Measurements from ENCODE around the gene DOCK2.

DNA sequence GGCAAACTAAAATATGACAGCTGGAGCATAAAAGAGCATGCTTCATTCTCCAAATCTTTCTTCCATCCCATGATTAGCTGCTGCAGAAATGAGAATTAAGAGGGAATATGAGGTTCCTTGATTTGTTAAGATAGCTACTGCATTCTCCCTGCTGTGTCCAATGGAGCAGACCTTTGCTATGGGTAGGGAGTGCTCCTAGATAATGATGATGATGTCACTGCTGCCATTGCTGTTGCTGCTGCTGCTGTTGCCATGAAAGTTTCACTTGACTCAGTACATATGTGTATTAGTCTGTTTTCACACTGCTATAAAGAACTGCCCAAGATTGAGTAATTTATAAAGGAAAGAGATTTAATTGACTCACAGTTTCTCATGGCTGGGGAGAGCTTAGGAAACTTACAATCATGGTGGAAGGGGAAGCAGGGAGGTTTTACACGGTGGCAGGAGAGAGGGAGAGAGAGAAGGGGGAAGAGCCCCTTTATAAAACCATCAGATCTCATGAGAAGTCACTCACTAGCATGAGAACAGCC is 214.3 kb downstream of the DOCK2 start:
- TF ChIP-seq, protein P1, sequence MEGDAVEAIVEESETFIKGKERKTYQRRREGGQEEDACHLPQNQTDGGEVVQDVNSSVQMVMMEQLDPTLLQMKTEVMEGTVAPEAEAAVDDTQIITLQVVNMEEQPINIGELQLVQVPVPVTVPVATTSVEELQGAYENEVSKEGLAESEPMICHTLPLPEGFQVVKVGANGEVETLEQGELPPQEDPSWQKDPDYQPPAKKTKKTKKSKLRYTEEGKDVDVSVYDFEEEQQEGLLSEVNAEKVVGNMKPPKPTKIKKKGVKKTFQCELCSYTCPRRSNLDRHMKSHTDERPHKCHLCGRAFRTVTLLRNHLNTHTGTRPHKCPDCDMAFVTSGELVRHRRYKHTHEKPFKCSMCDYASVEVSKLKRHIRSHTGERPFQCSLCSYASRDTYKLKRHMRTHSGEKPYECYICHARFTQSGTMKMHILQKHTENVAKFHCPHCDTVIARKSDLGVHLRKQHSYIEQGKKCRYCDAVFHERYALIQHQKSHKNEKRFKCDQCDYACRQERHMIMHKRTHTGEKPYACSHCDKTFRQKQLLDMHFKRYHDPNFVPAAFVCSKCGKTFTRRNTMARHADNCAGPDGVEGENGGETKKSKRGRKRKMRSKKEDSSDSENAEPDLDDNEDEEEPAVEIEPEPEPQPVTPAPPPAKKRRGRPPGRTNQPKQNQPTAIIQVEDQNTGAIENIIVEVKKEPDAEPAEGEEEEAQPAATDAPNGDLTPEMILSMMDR (IDR thresholded peaks at IDR 0.05): no peak
- TF ChIP-seq EZH2phosphoT487 (IDR thresholded peaks at IDR 0.05; ENCODE audit: borderline replicate concordance, low read depth) (no peak), EP300 (IDR thresholded peaks at IDR 0.05; ENCODE audit: borderline replicate concordance in 1 of 2, low read depth in 1 of 2, low read length in 1 of 2) (no peak), POLR2AphosphoS5 (IDR thresholded peaks at IDR 0.05; ENCODE audit: low read depth, low read length) (no peak), TAF1 (IDR thresholded peaks at IDR 0.05; ENCODE audit: borderline replicate concordance, low read depth, low read length) (no peak), MEF2A (IDR thresholded peaks at IDR 0.05; ENCODE audit: borderline replicate concordance, low read depth) (no peak), USF2 (IDR thresholded peaks at IDR 0.05; ENCODE audit: borderline replicate concordance, low read depth, low read length) (no peak), JUND (IDR thresholded peaks at IDR 0.05) (no peak), GABPA (IDR thresholded peaks at IDR 0.05; ENCODE audit: low read depth) (no peak), YY1 (IDR thresholded peaks at IDR 0.05; ENCODE audit: low read depth) (no peak), ELF1 (IDR thresholded peaks at IDR 0.05) (no peak)
- TF ChIP-seq, protein P2, sequence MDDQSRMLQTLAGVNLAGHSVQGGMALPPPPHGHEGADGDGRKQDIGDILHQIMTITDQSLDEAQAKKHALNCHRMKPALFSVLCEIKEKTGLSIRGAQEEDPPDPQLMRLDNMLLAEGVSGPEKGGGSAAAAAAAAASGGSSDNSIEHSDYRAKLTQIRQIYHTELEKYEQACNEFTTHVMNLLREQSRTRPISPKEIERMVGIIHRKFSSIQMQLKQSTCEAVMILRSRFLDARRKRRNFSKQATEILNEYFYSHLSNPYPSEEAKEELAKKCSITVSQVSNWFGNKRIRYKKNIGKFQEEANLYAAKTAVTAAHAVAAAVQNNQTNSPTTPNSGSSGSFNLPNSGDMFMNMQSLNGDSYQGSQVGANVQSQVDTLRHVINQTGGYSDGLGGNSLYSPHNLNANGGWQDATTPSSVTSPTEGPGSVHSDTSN (IDR thresholded peaks at IDR 0.05): no peak
- TF ChIP-seq, protein P3, sequence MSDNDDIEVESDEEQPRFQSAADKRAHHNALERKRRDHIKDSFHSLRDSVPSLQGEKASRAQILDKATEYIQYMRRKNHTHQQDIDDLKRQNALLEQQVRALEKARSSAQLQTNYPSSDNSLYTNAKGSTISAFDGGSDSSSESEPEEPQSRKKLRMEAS (IDR thresholded peaks at IDR 0.05; ENCODE audit: low read depth): no peak

Data from SK-N-SH (cell line).